Activated naive CD8-positive, alpha-beta T cell treated with anti-CD3 and anti-CD28 coated beads, Interleukin-2, amount 10 ng/mL, durations not matched to agents 7 days and 5 days (primary cell): Measurements from ENCODE around the gene RFXANK. TPM values are rescaled to one million over a fixed set of nuclear protein-coding genes. Genes with fewer than 3 reads are reported as not detected.

ENCODE experiments used
- ATAC-seq: fragments of 150-1000 bp; cut with Tn5 transposase; one replicate; pipeline ENCODE4 v1.10.0; 2021; ENCODE audit warnings: low read depth, moderate library complexity
- POLR2A ChIA-PET: fragments of 350-600 bp; sonication (Branson Sonifier 250); formaldehyde crosslinking; loops from one replicate; lab custom pipeline; 2021; ENCODE audit warnings: antibody characterized with exemption; lab: Charles Lee
- DNase-seq: peaks from one replicate; pipeline ENCODE4 v3.0.0; 2021
- H3K27ac Mint-ChIP-seq: one replicate; pipeline ENCODE4 v1.8.0; 2022; ENCODE audit warnings: mild to moderate bottlenecking, mixed read lengths
- H3K27me3 Mint-ChIP-seq: one replicate; pipeline ENCODE4 v1.8.0; 2022; ENCODE audit warnings: mild to moderate bottlenecking, moderate library complexity, mixed read lengths
- H3K36me3 Mint-ChIP-seq: one replicate; pipeline ENCODE4 v1.8.0; 2021; ENCODE audit warnings: mild to moderate bottlenecking, mixed read lengths
- H3K4me1 Mint-ChIP-seq: one replicate; pipeline ENCODE4 v1.8.0; 2021; ENCODE audit warnings: mixed read lengths
- H3K4me3 Mint-ChIP-seq: one replicate; pipeline ENCODE4 v1.8.0; 2022; ENCODE audit warnings: mild to moderate bottlenecking, moderate library complexity, mixed read lengths
- H3K9me3 Mint-ChIP-seq: one replicate; pipeline ENCODE4 v1.8.0; 2021; ENCODE audit warnings: mixed read lengths
- total RNA-seq, 2 experiments: library from RNA; stranded (reverse); gene quantifications; one replicate each; pipeline ENCODE4 v1.2.3, GENCODE V29; 2021

The RFXANK gene
- total RNA-seq, 2 experiments from 2014 or later: 87.0 to 94.4 TPM

DNA sequence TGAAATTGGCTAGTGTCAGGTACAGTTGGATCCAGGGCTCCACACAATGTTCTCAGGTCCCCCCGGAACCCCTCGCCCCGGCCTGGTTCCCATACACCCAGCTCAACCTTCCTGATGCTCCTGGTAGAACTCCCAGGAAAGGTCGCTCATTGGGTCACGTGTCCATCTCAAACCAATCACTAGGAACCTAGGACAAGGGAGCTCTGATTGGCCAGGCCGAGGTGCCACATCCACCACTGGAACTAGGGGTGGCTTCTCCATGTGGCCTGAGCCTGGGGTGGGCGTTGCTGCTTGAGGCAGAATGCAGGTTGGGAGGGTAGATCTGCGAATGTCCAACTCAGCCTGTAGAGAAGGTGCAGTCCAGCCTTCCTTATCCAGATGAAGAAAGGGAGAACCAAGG, 15.1 kb upstream of the RFXANK start:
- Mint-ChIP-seq H3K27ac (no peak overlapping the region), H3K36me3 (peaks cover 7% of the 10 kb centered on the region), H3K27me3 (no peaks in the 10 kb centered on the region), H3K9me3 (no peaks in the 10 kb centered on the region), H3K4me3 (no peak overlapping the region), H3K4me1 (no peaks in the 10 kb centered on the region)
- POLR2A ChIA-PET: no interaction called here
- DNase-seq (no peak), ATAC-seq (no peak)

DNA sequence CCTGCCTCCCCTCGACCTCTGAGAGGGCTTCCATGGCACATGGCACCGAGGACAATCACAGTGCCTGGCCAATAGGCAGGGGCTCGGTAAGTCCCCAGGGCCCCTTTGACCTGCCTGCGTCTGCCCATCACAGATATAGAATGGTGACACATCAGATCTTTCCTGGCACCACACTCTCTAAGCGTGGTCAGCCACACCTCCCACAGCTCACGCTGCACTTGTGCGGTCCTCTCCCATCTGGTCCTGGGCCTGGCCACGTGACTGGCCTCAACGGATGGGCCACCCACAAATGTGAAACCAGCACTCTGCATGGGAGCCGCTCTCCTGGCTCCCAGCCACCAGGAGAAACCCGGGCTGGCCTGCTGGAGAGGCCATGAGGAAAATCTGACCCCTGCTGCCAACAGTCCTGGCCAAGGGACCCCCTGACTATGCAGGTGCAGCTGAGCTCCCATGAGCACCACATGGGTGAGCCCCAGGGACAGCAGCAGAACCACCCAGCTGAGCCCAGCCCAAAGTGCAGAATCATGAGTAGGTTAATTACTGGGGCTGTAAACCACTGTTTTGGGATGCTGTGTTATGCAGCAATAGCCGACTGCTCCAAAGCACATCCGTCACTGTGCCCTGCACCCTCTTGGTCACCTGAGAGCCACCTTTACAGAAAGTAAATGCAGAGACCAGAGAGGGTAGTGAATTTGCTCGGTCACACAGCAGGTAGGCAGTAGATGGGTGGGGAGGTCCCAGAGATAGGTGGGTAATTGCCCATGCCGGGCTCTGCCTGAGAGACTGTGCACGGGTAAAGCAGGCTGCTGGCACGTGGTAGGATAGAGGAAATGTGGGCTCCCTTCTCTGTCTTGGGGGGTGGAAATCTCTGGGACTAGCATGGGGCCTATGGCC, 12.3 kb upstream of the RFXANK start:
- Mint-ChIP-seq H3K9me3 (no peaks in the 10 kb centered on the region), H3K27me3 (no peaks in the 10 kb centered on the region), H3K4me3 (no peak overlapping the region), H3K27ac (no peak overlapping the region), H3K36me3 (peaks cover 13% of the 10 kb centered on the region), H3K4me1 (no peaks in the 10 kb centered on the region)
- ATAC-seq (no peak), DNase-seq (no peak)
- POLR2A ChIA-PET: no interaction called here

DNA sequence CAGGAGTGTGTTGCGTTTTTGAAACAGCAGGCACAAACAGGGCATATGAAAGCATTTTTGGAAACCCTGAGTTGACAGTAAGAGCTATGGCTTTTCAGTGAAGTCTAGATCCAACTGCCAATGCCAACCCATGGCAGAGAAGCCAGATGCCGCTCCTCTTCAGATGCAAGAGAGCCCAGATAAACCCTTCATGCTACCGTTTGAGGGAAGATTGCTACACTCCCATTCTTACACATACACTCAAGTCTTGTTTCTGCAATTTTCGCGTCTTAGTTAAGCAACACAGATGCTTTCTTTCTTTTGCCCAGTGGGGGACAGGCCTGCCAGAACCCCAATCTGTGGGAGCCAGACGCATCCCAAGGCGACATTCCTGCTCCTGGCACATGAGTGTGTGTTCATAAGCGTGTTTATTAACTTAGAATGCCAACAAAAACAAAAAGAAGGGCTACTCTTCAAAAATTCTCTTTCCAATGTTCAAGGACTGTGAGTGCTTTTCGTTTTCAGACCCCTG, 10.5 kb upstream of the RFXANK start:
- H3K4me3 Mint-ChIP-seq: no peak overlapping the region
- H3K27ac Mint-ChIP-seq: peak overlapping the region; percentile 57
- POLR2A ChIA-PET: no interaction called here
- no peak for ATAC-seq
- DNase-seq: no peak
- H3K4me1 Mint-ChIP-seq: peaks cover 6% of the 10 kb centered on the region
- peaks cover 21% of the 10 kb centered on the region for H3K36me3 Mint-ChIP-seq
- H3K9me3 Mint-ChIP-seq: no peaks in the 10 kb centered on the region
- H3K27me3 Mint-ChIP-seq: no peaks in the 10 kb centered on the region

DNA sequence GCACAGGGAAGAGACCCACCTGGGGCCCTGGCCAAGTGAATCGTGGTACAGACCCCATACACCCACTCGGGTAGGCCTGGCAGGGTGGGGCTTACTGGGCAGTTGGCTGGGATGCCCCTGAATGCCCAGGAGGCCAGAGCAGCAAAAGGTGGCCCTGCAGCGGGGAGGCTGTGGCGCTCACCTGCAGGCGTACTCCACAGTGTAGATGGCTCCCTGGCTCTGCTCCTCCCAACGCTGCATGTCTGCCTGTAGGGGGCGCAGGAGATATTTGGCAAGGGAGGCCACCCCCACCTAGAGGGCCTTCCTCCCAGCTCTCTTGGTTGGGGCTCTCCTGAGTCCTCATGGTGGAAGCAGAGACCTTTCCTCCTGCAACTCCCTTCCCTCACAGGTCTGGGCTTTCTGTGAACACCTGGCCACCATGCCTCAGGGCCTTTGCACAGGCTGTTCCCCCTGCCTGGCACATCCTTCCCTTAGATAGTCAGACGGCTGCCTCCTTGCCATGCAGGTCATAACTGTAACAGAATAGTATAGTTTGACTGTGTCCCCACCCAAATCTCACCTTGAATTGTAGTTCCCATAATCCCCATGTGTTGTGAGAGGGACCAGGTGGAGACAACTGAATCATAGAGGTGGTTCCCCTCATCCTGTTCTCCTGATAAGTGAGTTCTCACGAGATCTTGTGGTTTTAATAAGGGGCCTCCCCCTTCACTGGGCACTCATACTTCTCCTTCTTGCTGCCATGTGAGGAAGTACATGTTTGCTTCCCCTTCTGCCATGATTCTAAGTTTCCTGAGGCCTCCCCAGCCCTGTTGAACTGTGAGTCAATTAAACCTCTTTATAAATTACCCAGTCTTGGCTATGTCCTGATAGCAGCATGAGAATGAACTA, 6.0 kb upstream of the RFXANK start:
- Mint-ChIP-seq H3K9me3 (no peaks in the 10 kb centered on the region), H3K4me3 (no peak overlapping the region), H3K27ac (no peak overlapping the region), H3K27me3 (no peaks in the 10 kb centered on the region), H3K4me1 (peaks cover 17% of the 10 kb centered on the region), H3K36me3 (peaks cover 29% of the 10 kb centered on the region)
- POLR2A ChIA-PET: no interaction called here
- DNase-seq: peak; percentile 55
- peak; percentile 91 for ATAC-seq

DNA sequence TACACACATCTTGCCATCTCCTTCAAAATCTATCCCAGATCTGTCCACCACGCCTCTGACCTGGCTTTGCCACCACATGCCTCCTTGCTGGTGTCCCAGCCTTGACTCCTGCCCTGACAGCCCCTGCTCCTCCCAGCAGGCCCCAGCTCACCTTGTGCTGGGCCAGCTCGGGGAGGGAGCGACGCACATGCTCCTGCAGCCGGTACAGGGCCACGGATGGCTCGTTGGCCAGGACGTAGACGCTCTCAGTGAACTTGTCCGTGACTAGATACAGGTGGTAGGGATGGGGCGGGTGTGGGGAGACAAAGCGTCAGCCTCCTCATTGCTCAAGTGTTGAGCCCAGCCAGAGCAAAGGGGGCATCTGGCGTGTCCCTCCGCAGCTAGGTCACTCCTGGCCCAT, 5.3 kb upstream of the RFXANK start:
- Mint-ChIP-seq H3K4me3 (no peak overlapping the region), H3K27ac (no peak overlapping the region), H3K36me3 (peaks cover 27% of the 10 kb centered on the region), H3K9me3 (no peaks in the 10 kb centered on the region), H3K4me1 (peaks cover 17% of the 10 kb centered on the region), H3K27me3 (no peaks in the 10 kb centered on the region)
- POLR2A ChIA-PET: no interaction called here
- ATAC-seq: no peak
- no peak for DNase-seq

GRCh38 chr19:19191768-19192077, 335 bp upstream of the RFXANK start:
- DNase-seq (no peak), ATAC-seq (no peak)
- POLR2A ChIA-PET: interaction anchor here (0.6 to 4.3 kb wide), 5 partner anchors 11 to 313 kb away, joined by 3 to 58 read pairs (median 3); partner anchors contain the start of gene NR2C2AP
- H3K4me1 Mint-ChIP-seq: peaks cover 25% of the 10 kb centered on the region
- H3K4me3 Mint-ChIP-seq: peak overlapping the region; percentile 96
- H3K27ac Mint-ChIP-seq: peak overlapping the region; percentile 99
- H3K9me3 Mint-ChIP-seq: no peaks in the 10 kb centered on the region
- no peaks in the 10 kb centered on the region for H3K27me3 Mint-ChIP-seq
- H3K36me3 Mint-ChIP-seq: peaks cover 11% of the 10 kb centered on the region

DNA sequence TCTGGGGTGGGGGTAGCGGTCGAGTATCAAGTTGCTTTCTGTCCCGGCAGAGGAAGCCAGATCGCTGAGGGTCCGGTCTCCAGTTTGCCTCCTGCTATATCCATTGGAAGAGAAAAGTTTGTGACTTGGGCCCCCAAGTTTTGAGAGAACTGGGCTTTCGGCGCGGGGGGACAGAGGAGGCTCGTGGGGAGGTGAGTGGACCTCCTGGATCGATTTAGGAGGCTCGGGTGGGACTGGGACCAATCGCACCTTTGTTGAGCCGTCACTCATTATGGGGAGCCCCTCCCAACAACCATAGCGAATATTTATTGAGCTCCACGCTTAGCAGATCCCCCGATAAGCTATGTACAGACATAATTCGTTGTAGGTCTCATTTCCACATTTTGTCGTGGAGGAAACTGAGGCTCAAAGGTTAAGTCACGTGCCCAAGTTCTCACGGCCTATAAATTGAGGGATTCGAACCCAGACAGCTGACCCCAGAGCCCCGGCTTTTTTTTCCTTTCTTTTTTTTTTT, 909 bp downstream of the RFXANK start:
- Mint-ChIP-seq H3K4me1 (peaks cover 23% of the 10 kb centered on the region), H3K9me3 (no peaks in the 10 kb centered on the region), H3K36me3 (peaks cover 9% of the 10 kb centered on the region), H3K4me3 (peak overlapping the region; percentile 96), H3K27ac (peak overlapping the region; percentile 99), H3K27me3 (no peaks in the 10 kb centered on the region)
- DNase-seq: no peak
- POLR2A ChIA-PET: interaction anchor here (0.6 to 4.3 kb wide), 5 partner anchors 10 to 988 kb away, joined by 3 to 58 read pairs (median 4); partner anchors contain the start of gene NR2C2AP
- ATAC-seq: peak; percentile 3

DNA sequence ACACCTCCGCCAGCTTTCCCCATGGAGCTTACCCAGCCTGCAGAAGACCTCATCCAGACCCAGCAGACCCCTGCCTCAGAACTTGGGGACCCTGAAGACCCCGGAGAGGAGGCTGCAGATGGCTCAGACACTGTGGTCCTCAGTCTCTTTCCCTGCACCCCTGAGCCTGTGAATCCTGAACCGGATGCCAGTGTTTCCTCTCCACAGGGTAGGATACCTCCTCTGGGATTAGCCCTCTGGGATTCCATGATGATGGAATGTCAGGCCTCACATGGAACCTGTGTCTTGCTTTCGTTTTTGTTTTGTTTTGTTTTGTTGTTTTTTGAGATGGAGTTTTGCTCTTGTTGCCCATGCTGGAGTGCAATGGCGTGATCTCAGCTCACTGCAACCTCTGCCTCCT, 1.9 kb downstream of the RFXANK start:
- POLR2A ChIA-PET: interaction anchor here (0.6 to 4.3 kb wide), 3 partner anchors 9 to 317 kb away, joined by 3 to 58 read pairs (median 3); partner anchors contain the start of gene NR2C2AP

GRCh38 chr19:19201697-19202630, 9.9 kb downstream of the RFXANK start:
- no peaks in the 10 kb centered on the region for H3K27me3 Mint-ChIP-seq
- no peaks in the 10 kb centered on the region for H3K9me3 Mint-ChIP-seq
- H3K4me3 Mint-ChIP-seq: peak overlapping the region; percentile 90
- H3K36me3 Mint-ChIP-seq: peaks cover 6% of the 10 kb centered on the region
- POLR2A ChIA-PET: interaction anchor here (0.6 to 2.9 kb wide), 2 partner anchors 9 to 268 kb away, joined by 5 to 58 read pairs; partner anchors contain the start of genes BORCS8 and RFXANK
- no peak for DNase-seq
- no peak for ATAC-seq
- H3K27ac Mint-ChIP-seq: peak overlapping the region; percentile 84
- H3K4me1 Mint-ChIP-seq: peaks cover 13% of the 10 kb centered on the region

More for the DNA sequence above, 1.9 kb downstream of the RFXANK start:
- peaks cover 15% of the 10 kb centered on the region for H3K36me3 Mint-ChIP-seq
- peaks cover 23% of the 10 kb centered on the region for H3K4me1 Mint-ChIP-seq
- ATAC-seq: no peak
- peak overlapping the region; percentile 96 for H3K4me3 Mint-ChIP-seq
- H3K27ac Mint-ChIP-seq: peak overlapping the region; percentile 99
- no peak for DNase-seq
- no peaks in the 10 kb centered on the region for H3K27me3 Mint-ChIP-seq
- H3K9me3 Mint-ChIP-seq: no peaks in the 10 kb centered on the region

- Mint-ChIP-seq H3K4me1 (peaks cover 20% of the 10 kb centered on the region), H3K36me3 (peaks cover 6% of the 10 kb centered on the region), H3K27ac (peak overlapping the region; percentile 84), H3K9me3 (peaks cover 2% of the 10 kb centered on the region), H3K27me3 (peaks cover 2% of the 10 kb centered on the region), H3K4me3 (peak overlapping the region; percentile 90)
- ATAC-seq (no peak), DNase-seq (no peak)
- POLR2A ChIA-PET: interaction anchor here (0.6 to 2.9 kb wide), 4 partner anchors 10 to 371 kb away, joined by 3 to 58 read pairs (median 4); partner anchors contain the start of genes BORCS8 and RFXANK
Measured at GRCh38 chr19:19202707-19203011, 10.6 kb downstream of the RFXANK start.

GRCh38 chr19:19203012-19203856, 11.2 kb downstream of the RFXANK start, which contains the start of gene NR2C2AP:
NR2C2AP (minus strand) TSS chr19:19203414; CDS start chr19:19203060, 354 bp downstream.
- Mint-ChIP-seq H3K36me3 (peaks cover 5% of the 10 kb centered on the region), H3K4me3 (peak within 1 kb of the TSS; percentile 90), H3K27me3 (peaks cover 2% of the 10 kb centered on the region), H3K27ac (peak within 1 kb of the TSS; percentile 84), H3K9me3 (peaks cover 2% of the 10 kb centered on the region), H3K4me1 (peaks cover 21% of the 10 kb centered on the region)
- POLR2A ChIA-PET: interaction anchor here (0.5 to 2.9 kb wide), 12 partner anchors 10 to 1439 kb away, joined by 3 to 58 read pairs (median 3); partner anchors contain the start of genes BORCS8, COPE, DDX49 and ELL
- ATAC-seq (peak; percentile 91), DNase-seq (peak; percentile 93)
